K562 (cell line): ENCODE results near the gene FGF10. TPM values are rescaled to one million over a fixed set of nuclear protein-coding genes. Genes with fewer than 3 reads are reported as not detected.

Source experiments
- ATAC-seq: fragments of 200-7000 bp; cut with Tn5 transposase; 3 replicates; pipeline ENCODE4 v1.9.1; 2020; ENCODE audit warnings: moderate library complexity
- BruUV-seq: library from RNA; stranded (reverse); fragments of 400-500 nt; replicated peaks from 2 replicates; lab custom pipeline; 2021; lab: Mats Ljungman, UMichigan
- CTCF ChIA-PET: fragments of 300-600 bp; formaldehyde crosslinking; extraction: SDS; loops from one replicate; lab custom pipeline; 2021; ENCODE audit warnings: low intra/inter-chr PET ratio; lab: Yijun Ruan, JAX
- POLR2A ChIA-PET: fragments of 300-600, 350-650 bp; sonication (Branson Sonifier 250); formaldehyde crosslinking; extraction: SDS; loops from one replicate; lab custom pipeline; 2021; ENCODE audit warnings: antibody characterized with exemption, inconsistent platforms; lab: Yijun Ruan, JAX
- DNase-seq, 4 experiments: peaks; one replicate each; pipeline versions ENCODE4 v3.0.0 to v3.0.0-alpha.2; 2011 to 2018; ENCODE audit warnings: low spot score in 3 of 4, mixed read lengths in 3 of 4; ENCODE audit errors: extremely low read depth in 1 of 4
- FAIRE-seq: peaks from 2 replicates; lab custom pipeline; 2011; peaks lifted over from hg19 to GRCh38; lab: Jason Lieb, UNC
- H2AFZ ChIP-seq: 2 replicates; pipeline ENCODE4 v1.6.0; 2011; ENCODE audit warnings: low read depth, low read length, control low read depth, inconsistent platforms
- H3K27ac ChIP-seq: fragments of 200-600 bp; 3 replicates; pipeline ENCODE4 v1.8.0; 2011; ENCODE audit warnings: low read depth, mild to moderate bottlenecking, control low read depth, inconsistent platforms, low read length, moderate library complexity, mixed read lengths; ENCODE audit errors: extremely low read depth
- H3K27me3 ChIP-seq, 2 experiments: fragments of 300-600 bp in 1 of 2; 2 replicates in 1 of 2; 3 replicates in 1 of 2; pipeline versions ENCODE4 v1.6.0 to v1.8.0; 2011; ENCODE audit warnings: inconsistent platforms in 2 of 2, low read length in 2 of 2, mild to moderate bottlenecking in 1 of 2, mixed read lengths in 1 of 2, moderate library complexity in 1 of 2; ENCODE audit not compliant: control insufficient read depth in 2 of 2, insufficient read depth in 2 of 2
- H3K36me3 ChIP-seq: fragments of 300-600 bp; 3 replicates; pipeline ENCODE4 v1.8.0; 2011; ENCODE audit warnings: mild to moderate bottlenecking, low read length, inconsistent platforms; ENCODE audit not compliant: control insufficient read depth, insufficient read depth
- H3K4me1 ChIP-seq, 2 experiments: fragments of 200-600 bp in 1 of 2; replicated peaks in 1 of 2; 2 replicates in 1 of 2; 3 replicates in 1 of 2; pipeline versions ENCODE4 v1.5.1 to v1.8.0; 2011; ENCODE audit warnings: inconsistent platforms in 2 of 2, low read length in 2 of 2, mild to moderate bottlenecking in 1 of 2, mixed read lengths in 1 of 2, moderate library complexity in 1 of 2; ENCODE audit not compliant: control insufficient read depth in 2 of 2, insufficient read depth in 2 of 2
- H3K4me2 ChIP-seq: 2 replicates; pipeline ENCODE4 v1.6.1; 2011; ENCODE audit warnings: low read length, control low read depth, inconsistent platforms, mixed read lengths; ENCODE audit not compliant: insufficient read depth
- H3K4me3 ChIP-seq: fragments of 200-600 bp; sonication (generic), shearing (Covaris generic); 2 replicates; pipeline ENCODE4 v1.5.1; 2016; ENCODE audit warnings: control low read depth, inconsistent platforms
- H3K79me2 ChIP-seq: fragments of 200-600 bp; 3 replicates; pipeline ENCODE4 v1.8.0; 2011; ENCODE audit warnings: low read length, inconsistent platforms; ENCODE audit not compliant: control insufficient read depth, insufficient read depth
- H3K9ac ChIP-seq, 2 experiments: 2 replicates each; pipeline versions ENCODE4 v1.6.0 to v1.6.1; 2011; ENCODE audit warnings: low read depth in 2 of 2, low read length in 2 of 2, control low read depth in 1 of 2, inconsistent platforms in 1 of 2, mild to moderate bottlenecking in 1 of 2, mixed read lengths in 1 of 2; ENCODE audit not compliant: insufficient read depth in 1 of 2
- H3K9me1 ChIP-seq: one replicate; pipeline ENCODE4 v1.6.0; 2011; ENCODE audit warnings: inconsistent platforms, mild to moderate bottlenecking, low read length, moderate library complexity; ENCODE audit not compliant: control insufficient read depth, insufficient read depth
- H3K9me3 ChIP-seq: replicated peaks from 2 replicates; pipeline ENCODE4 v1.5.1; 2011; ENCODE audit warnings: low read depth, low read length, inconsistent platforms; ENCODE audit not compliant: control insufficient read depth, insufficient read depth
- H4K20me1 ChIP-seq: replicated peaks from 2 replicates; pipeline ENCODE4 v1.6.1; 2011; ENCODE audit warnings: low read length, inconsistent platforms, mixed read lengths; ENCODE audit not compliant: control insufficient read depth, insufficient read depth
- FOXM1 ChIP-seq, 2 experiments: fragments of 450-650 bp in 1 of 2; sonication (generic) in 1 of 2; formaldehyde crosslinking in 1 of 2; IDR thresholded peaks; 2 replicates each; pipeline versions ENCODE4 v1.6.1 to v1.9.0; 2017 to 2022; ENCODE audit warnings: low read depth in 2 of 2, mild to moderate bottlenecking in 2 of 2, missing genetic modification reagents in 1 of 2, moderate library complexity in 1 of 2
- HDGF ChIP-seq: fragments of 450-650 bp; IDR thresholded peaks from 2 replicates; pipeline ENCODE4 v1.6.1; 2016
- HLTF ChIP-seq: fragments of 450-650 bp; IDR thresholded peaks from 2 replicates; pipeline ENCODE4 v1.6.1; 2016
- MTA1 ChIP-seq: fragments of 450-650 bp; IDR thresholded peaks from 2 replicates; pipeline ENCODE4 v1.6.1; 2017; ENCODE audit warnings: borderline replicate concordance
- PCBP1 ChIP-seq: fragments of 200-400 bp; formaldehyde crosslinking; IDR thresholded peaks from 2 replicates; pipeline ENCODE4 v1.6.1; 2018; ENCODE audit warnings: mild to moderate bottlenecking, low read depth, low read length; ENCODE audit not compliant: poor library complexity, severe bottlenecking
- SREBF1 ChIP-seq: fragments of 150-350 bp; IDR thresholded peaks from 2 replicates; pipeline ENCODE4 v1.6.1; 2014; ENCODE audit warnings: antibody characterized with exemption, low read depth, low read length, borderline replicate concordance
- ZNF253 ChIP-seq: fragments of 250-450 bp; sonication (Bioruptor Pico); conservative IDR thresholded peaks from 2 replicates; pipeline ENCODE4 v1.6.1; 2021; ENCODE audit warnings: mild to moderate bottlenecking
- ZNF407 ChIP-seq: fragments of 450-650 bp; IDR thresholded peaks from 2 replicates; pipeline ENCODE4 v1.6.1; 2016; ENCODE audit warnings: low read depth
- WGBS: fragments of 100-300 bp; shearing (Covaris generic); methylation state at CpG from one replicate; pipeline ENCODE4 v1.1.6; 2016; ENCODE audit warnings: low coverage, mixed read lengths; ENCODE audit not compliant: insufficient coverage; ENCODE audit errors: missing lambda C conversion rate; 5-methylcytosine and 5-hydroxymethylcytosine counted together
- in situ Hi-C: fragments of 300-500 bp; cut with MboI; formaldehyde crosslinking; loops from 4 replicates; pipeline ENCODE4 v1.15.0; 2018; ENCODE audit warnings: inconsistent platforms, mixed read lengths
- intact Hi-C: fragments of 100-400 bp; cut with micrococcal nuclease; formaldehyde crosslinking; loops from 2 replicates; pipeline ENCODE4 v1.14.2; 2022
- polyA plus RNA-seq, 8 experiments: library from polyadenylated mRNA; depleted of rRNA in 4 of 8; stranded (reverse) in 5 of 8; unstranded in 3 of 8; fragments of >200 nt; fragmentation: Nextera tagmentation in 2 of 8; fragmentation: Illumina TruSeq in 1 of 8; extraction: Ambion mirVana in 2 of 8; extraction: Trizol in 1 of 8; gene quantifications; 2 replicates each; pipeline versions ENCODE4 v1.2.1 to v1.2.3, GENCODE V29; 2011 to 2014; ENCODE audit warnings: inconsistent platforms in 1 of 8, missing spikeins in 1 of 8
- total RNA-seq, 7 experiments: library from RNA; depleted of rRNA in 6 of 7; stranded (reverse); fragments of >200 nt in 6 of 7; fragmentation: Illumina TruSeq in 2 of 7; extraction: Trizol in 2 of 7; gene quantifications; 2 replicates each; pipeline versions ENCODE4 v1.2.1 to v1.2.3, GENCODE V29; 2011 to 2021; ENCODE audit warnings: low replicate concordance in 1 of 7

FGF10 gene
- total and polyA plus RNA-seq, 9 of the 15 experiments (the other 6 are each of a cell fraction or from before 2014, with no cell fraction given): not detected

- TF ChIP-seq PCBP1 (no peak), HLTF (no peak), MTA1 (no peak), ZNF253 (CRISPR knock-in tag) (no peak), ZNF407 (no peak), SREBF1 (no peak), FOXM1 (IDR thresholded peaks at IDR 0.05; ENCODE audit: low read depth) (no peak), FOXM1 (CRISPR knock-in tag; IDR thresholded peaks at IDR 0.05; ENCODE audit: low read depth) (no peak), HDGF (no peak)
- DNase-seq (no peak), ATAC-seq (no peak), FAIRE-seq (no peak)
- no peaks in the 10 kb centered on the region for H3K79me2 ChIP-seq
- H3K36me3 ChIP-seq: no peaks in the 10 kb centered on the region
- in situ Hi-C loops: no loop called here
- H2AFZ ChIP-seq: no peak overlapping the region
- H3K9me1 ChIP-seq: no peaks in the 10 kb centered on the region
- no peak overlapping the region for H3K9ac ChIP-seq
- intact Hi-C loops: no loop called here
- H3K27ac ChIP-seq: no peak overlapping the region
- ChIA-PET CTCF (no interaction called here), POLR2A (no interaction called here)
- H3K4me3 ChIP-seq: no peak overlapping the region
- H3K9me3 ChIP-seq: no peaks in the 10 kb centered on the region; the same call in 1 of the 2 replicates
- H3K4me1 ChIP-seq: no peaks in the 10 kb centered on the region
- no peak overlapping the region for H3K4me2 ChIP-seq
- H3K27me3 ChIP-seq: no peaks in the 10 kb centered on the region
- no TSS peak for BruUV-seq
- no peaks in the 10 kb centered on the region for H4K20me1 ChIP-seq
- WGBS: 11% methylated on average over 1 of the region's 1 CpG
These were observed 88.7 kb downstream of the FGF10 start for GRCh38 chr5:44300551-44300950.
